Erythroblast (primary cell): ENCODE data around the gene ADTRP.

Source experiments
- GATA1 ChIP-seq: IDR thresholded peaks from 2 replicates; pipeline ENCODE4 v1.6.1; 2011; ENCODE audit warnings: low read depth, mild to moderate bottlenecking, control low read depth, low read length, moderate library complexity
- POLR2A ChIP-seq: IDR thresholded peaks from 2 replicates; pipeline ENCODE4 v1.6.1; 2011; ENCODE audit warnings: mild to moderate bottlenecking, low read length

- TF ChIP-seq POLR2A (no peak), GATA1 (no peak)
Measured at GRCh38 chr6:11762794-11763459, 15.7 kb downstream of the ADTRP start.
